Daoy (cell line): ENCODE measurements around the gene PGRMC1. TPM values are rescaled to one million over a fixed set of nuclear protein-coding genes. Genes with fewer than 3 reads are reported as not detected.
"Not testable (repeated sequence)": the region's sequence is repeated elsewhere in the genome, so short reads cannot be mapped to it uniquely, and the experiment has no call there.

ENCODE experiments used
- DNase-seq: peaks from one replicate; pipeline ENCODE4 v3.0.0-alpha.2; 2015; ENCODE audit warnings: low read depth
- total RNA-seq: library from RNA; depleted of rRNA; stranded (reverse); fragments of >200 nt; shearing (Covaris generic); gene quantifications from 2 replicates; pipeline ENCODE4 v1.2.3, GENCODE V29; 2014

PGRMC1 gene
- total RNA-seq, 1 experiment from 2014 or later, result 212 TPM

- DNase-seq, result no peak
Observed at GRCh38 chrX:119235051-119235511, 1.0 kb upstream of the PGRMC1 start.

- peak; percentile 52 for DNase-seq
Observed at GRCh38 chrX:119236623-119237561, 807 bp downstream of the PGRMC1 start.

- DNase-seq, result peak; percentile 1
Observed at GRCh38 chrX:119237562-119237942, 1.5 kb downstream of the PGRMC1 start.

- peak; percentile 1 for DNase-seq
Observed at GRCh38 chrX:119238557-119238956, 2.5 kb downstream of the PGRMC1 start.

GRCh38 chrX:119240356-119240755, 4.3 kb downstream of the PGRMC1 start:
- peak; percentile 4 for DNase-seq

GRCh38 chrX:119247702-119248101, 11.6 kb downstream of the PGRMC1 start:
- no peak for DNase-seq

- DNase-seq, result no peak
Observed at GRCh38 chrX:119249891-119250290, 13.8 kb downstream of the PGRMC1 start.

- no peak for DNase-seq
Observed at GRCh38 chrX:119251386-119251785, 15.3 kb downstream of the PGRMC1 start.

- DNase-seq, result no peak
Observed at GRCh38 chrX:119252716-119253115, 16.6 kb downstream of the PGRMC1 start.

GRCh38 chrX:119266364-119266995, 30.4 kb downstream of the PGRMC1 start:
- no peak for DNase-seq

- not testable (repeated sequence) for DNase-seq
Observed at GRCh38 chrX:119267115-119267514, 31.0 kb downstream of the PGRMC1 start.

GRCh38 chrX:119272882-119273419, 36.9 kb downstream of the PGRMC1 start:
- no peak for DNase-seq

GRCh38 chrX:119273420-119274192, 37.5 kb downstream of the PGRMC1 start:
- no peak for DNase-seq

- DNase-seq, result not testable (repeated sequence)
Observed at GRCh38 chrX:119282347-119282746, 46.3 kb downstream of the PGRMC1 start.

GRCh38 chrX:119288890-119289393, 52.9 kb downstream of the PGRMC1 start:
- DNase-seq, result no peak

GRCh38 chrX:119290476-119290875, 54.4 kb downstream of the PGRMC1 start:
- DNase-seq, result no peak

- DNase-seq, result not testable (repeated sequence)
Observed at GRCh38 chrX:119291246-119291645, 55.2 kb downstream of the PGRMC1 start.

GRCh38 chrX:119292445-119292844, 56.4 kb downstream of the PGRMC1 start:
- no peak for DNase-seq
